OCI-M2 (cell line): ENCODE data around the gene KIF6.

Experiments
- DNase-seq: peaks from one replicate; lab custom pipeline; 2025; ENCODE audit not compliant: unreplicated experiment; lab: John Stamatoyannopoulos, UW

The KIF6 gene

GRCh38 chr6:39664173-39664572 is 61.0 kb downstream of the KIF6 start:
- no peak for DNase-seq

- DNase-seq = no peak
Observed at GRCh38 chr6:39657355-39658135, 67.7 kb downstream of the KIF6 start.

GRCh38 chr6:39654121-39654520 is 71.1 kb downstream of the KIF6 start:
- no peak for DNase-seq

- no peak for DNase-seq
Observed at GRCh38 chr6:39653612-39654011, 71.6 kb downstream of the KIF6 start.

- no peak for DNase-seq
Observed at GRCh38 chr6:39649996-39650395, 75.2 kb downstream of the KIF6 start.

- DNase-seq = no peak
Observed at GRCh38 chr6:39646751-39647420, 78.3 kb downstream of the KIF6 start.

- no peak for DNase-seq
Observed at GRCh38 chr6:39642270-39642669, 82.9 kb downstream of the KIF6 start.

GRCh38 chr6:39638126-39638822 is 86.9 kb downstream of the KIF6 start:
- DNase-seq = no peak

- DNase-seq = no peak
Observed at GRCh38 chr6:39634646-39635341, 90.4 kb downstream of the KIF6 start.

- no peak for DNase-seq
Observed at GRCh38 chr6:39625209-39625608, 100.0 kb downstream of the KIF6 start.

GRCh38 chr6:39623750-39624149 is 101.5 kb downstream of the KIF6 start:
- DNase-seq = no peak

- no peak for DNase-seq
Observed at GRCh38 chr6:39617520-39617919, 107.7 kb downstream of the KIF6 start.

GRCh38 chr6:39617026-39617425 is 108.2 kb downstream of the KIF6 start:
- DNase-seq = no peak

GRCh38 chr6:39615622-39616021 is 109.6 kb downstream of the KIF6 start:
- DNase-seq = no peak

- DNase-seq = no peak
Observed at GRCh38 chr6:39614393-39614950, 110.7 kb downstream of the KIF6 start.

GRCh38 chr6:39610221-39610620 is 115.0 kb downstream of the KIF6 start:
- DNase-seq = no peak

GRCh38 chr6:39608652-39609345 is 116.4 kb downstream of the KIF6 start:
- no peak for DNase-seq

- no peak for DNase-seq
Observed at GRCh38 chr6:39602601-39603519, 122.3 kb downstream of the KIF6 start.

GRCh38 chr6:39599973-39600372 is 125.2 kb downstream of the KIF6 start:
- DNase-seq = no peak
